SK-N-SH (cell line): ENCODE data around the gene RITA1. TPM values are rescaled to one million over a fixed set of nuclear protein-coding genes. Genes with fewer than 3 reads are reported as not detected.

ENCODE experiments used
- CTCF ChIA-PET: fragments of 300-600, 350-600 bp; formaldehyde crosslinking; extraction: SDS; loops from one replicate; lab custom pipeline; 2021; lab: Yijun Ruan, JAX
- POLR2A ChIA-PET: fragments of 350-600 bp; sonication (Branson Sonifier 250); formaldehyde crosslinking; extraction: SDS; loops from one replicate; lab custom pipeline; 2020; ENCODE audit warnings: antibody characterized with exemption, inconsistent platforms; lab: Yijun Ruan, JAX
- DNase-seq: peaks from one replicate; pipeline ENCODE4 v3.0.0; 2012
- H2AFZ ChIP-seq: fragments of 200-600 bp; sonication (generic); 2 replicates; pipeline ENCODE4 v1.8.1; 2016; ENCODE audit warnings: antibody characterized with exemption, mild to moderate bottlenecking, low read depth
- H3F3A ChIP-seq: fragments of 200-600 bp; sonication (generic); replicated peaks from 2 replicates; pipeline ENCODE3; 2016; ENCODE audit warnings: antibody characterized with exemption, mild to moderate bottlenecking; ENCODE audit not compliant: insufficient read depth
- H3K27ac ChIP-seq, 2 experiments: fragments of 200-500 bp in 1 of 2; fragments of 200-600 bp in 1 of 2; sonication (Bioruptor generic) in 1 of 2; sonication (generic), shearing (Covaris generic) in 1 of 2; 2 replicates each; pipeline versions ENCODE4 v1.5.1 to v1.6.1; 2014 to 2016; ENCODE audit warnings: low read depth in 2 of 2, inconsistent platforms in 1 of 2, low read length in 1 of 2, mild to moderate bottlenecking in 1 of 2, mixed read lengths in 1 of 2
- H3K27me3 ChIP-seq: fragments of 200-600 bp; sonication (generic), shearing (Covaris generic); 2 replicates; pipeline ENCODE4 v1.6.1; 2016; ENCODE audit warnings: mixed run types; ENCODE audit not compliant: insufficient read depth
- H3K36me3 ChIP-seq, 2 experiments: fragments of 200-500 bp in 1 of 2; fragments of 200-600 bp in 1 of 2; sonication (Bioruptor generic) in 1 of 2; sonication (generic) in 1 of 2; replicated peaks in 1 of 2; 2 replicates each; pipeline versions ENCODE3 to v1.5.1; 2014 to 2016; ENCODE audit warnings: low read length in 1 of 2, mild to moderate bottlenecking in 1 of 2; ENCODE audit not compliant: insufficient read depth in 2 of 2, control insufficient read depth in 1 of 2
- H3K4me1 ChIP-seq, 2 experiments: fragments of 200-500 bp in 1 of 2; fragments of 200-600 bp in 1 of 2; sonication (Bioruptor generic) in 1 of 2; sonication (generic), shearing (Covaris generic) in 1 of 2; 2 replicates each; pipeline versions ENCODE4 v1.5.1 to v1.6.1; 2014 to 2016; ENCODE audit warnings: low read depth in 1 of 2, low read length in 1 of 2, mixed run types in 1 of 2; ENCODE audit not compliant: insufficient read depth in 2 of 2, control insufficient read depth in 1 of 2
- H3K4me2 ChIP-seq: fragments of 200-600 bp; sonication (generic), shearing (Covaris generic); 2 replicates; pipeline ENCODE4 v1.6.1; 2017; ENCODE audit warnings: mixed run types
- H3K4me3 ChIP-seq, 2 experiments: fragments of 200-500 bp in 1 of 2; fragments of 200-600 bp in 1 of 2; sonication (Bioruptor generic) in 1 of 2; sonication (generic), shearing (Covaris generic) in 1 of 2; 2 replicates each; pipeline versions ENCODE4 v1.5.1 to v1.8.1; 2014 to 2016; ENCODE audit warnings: low read depth in 2 of 2, inconsistent platforms in 1 of 2, low read length in 1 of 2, mild to moderate bottlenecking in 1 of 2, mixed read lengths in 1 of 2, moderate library complexity in 1 of 2
- H3K79me2 ChIP-seq: fragments of 200-600 bp; sonication (generic); 2 replicates; pipeline ENCODE4 v1.8.1; 2017; ENCODE audit warnings: mild to moderate bottlenecking; ENCODE audit not compliant: insufficient read depth
- H3K9ac ChIP-seq: fragments of 200-600 bp; sonication (generic); 2 replicates; pipeline ENCODE4 v1.6.1; 2017; ENCODE audit warnings: mixed run types
- H3K9me2 ChIP-seq: fragments of 200-600 bp; sonication (generic); 2 replicates; pipeline ENCODE4 v1.6.1; 2017; ENCODE audit warnings: mixed run types
- H3K9me3 ChIP-seq: fragments of 200-600 bp; sonication (generic); 2 replicates; pipeline ENCODE4 v1.6.1; 2017; ENCODE audit warnings: mixed run types, mild to moderate bottlenecking, moderate library complexity
- H4K20me1 ChIP-seq: fragments of 200-600 bp; sonication (generic); 2 replicates; pipeline ENCODE4 v1.6.1; 2017; ENCODE audit warnings: mild to moderate bottlenecking, mixed run types; ENCODE audit not compliant: insufficient read depth
- ELF1 ChIP-seq: IDR thresholded peaks from 2 replicates; pipeline ENCODE4 v1.4.0; 2012
- EZH2phosphoT487 ChIP-seq: fragments of 200-600 bp; sonication (generic); IDR thresholded peaks from 2 replicates; pipeline ENCODE4 v1.6.1; 2017; ENCODE audit warnings: low read depth, mixed run types, mild to moderate bottlenecking, antibody characterized with exemption, moderate library complexity, borderline replicate concordance
- MXI1 ChIP-seq: IDR thresholded peaks from 2 replicates; pipeline ENCODE4 v1.6.1; 2012; ENCODE audit warnings: mild to moderate bottlenecking, low read depth, low read length, improper control_type of control experiment
- NFIC ChIP-seq: IDR thresholded peaks from 2 replicates; pipeline ENCODE4 v1.4.0; 2012; ENCODE audit warnings: borderline replicate concordance
- POLR2AphosphoS5 ChIP-seq: IDR thresholded peaks from 2 replicates; pipeline ENCODE4 v1.6.1; 2012; ENCODE audit warnings: low read depth, low read length
- RAD21 ChIP-seq: IDR thresholded peaks from 2 replicates; pipeline ENCODE4 v1.6.1; 2012; ENCODE audit warnings: mild to moderate bottlenecking, low read length
- RFX5 ChIP-seq: IDR thresholded peaks from 2 replicates; pipeline ENCODE4 v1.6.1; 2012; ENCODE audit warnings: mild to moderate bottlenecking, improper control_type of control experiment, low read length
- SIN3A ChIP-seq: IDR thresholded peaks from 2 replicates; pipeline ENCODE4 v1.6.1; 2012; ENCODE audit warnings: low read depth, mild to moderate bottlenecking, low read length, moderate library complexity, borderline replicate concordance
- SMC3 ChIP-seq: IDR thresholded peaks from 2 replicates; pipeline ENCODE4 v1.6.1; 2012; ENCODE audit warnings: low read depth, low read length, improper control_type of control experiment
- YY1 ChIP-seq: IDR thresholded peaks from 2 replicates; pipeline ENCODE4 v1.4.0; 2012; ENCODE audit warnings: low read depth, mild to moderate bottlenecking
- WGBS: methylation state at CpG from one replicate; pipeline ENCODE4 v1.1.6; 2017; ENCODE audit warnings: low lambda C conversion rate; 5-methylcytosine and 5-hydroxymethylcytosine counted together
- polyA plus RNA-seq, 3 experiments: library from polyadenylated mRNA; depleted of rRNA; stranded (reverse); fragments of >200 nt; gene quantifications; 2 replicates each; pipeline ENCODE4 v1.2.3, GENCODE V29; 2012
- TF ChIP-seq, protein P1 (sequence below): fragments of 200-600 bp; sonication (generic); IDR thresholded peaks from 2 replicates; pipeline ENCODE4 v1.6.1; 2017; ENCODE audit warnings: antibody characterized with exemption, mild to moderate bottlenecking, moderate library complexity
- TF ChIP-seq, protein P2 (sequence below): IDR thresholded peaks from 2 replicates; pipeline ENCODE4; 2012
- TF ChIP-seq, protein P3 (sequence below): IDR thresholded peaks from 2 replicates; pipeline ENCODE4 v1.4.0; 2012; ENCODE audit warnings: low read depth, borderline replicate concordance

RITA1 gene
- polyA plus RNA-seq, 1 of the 3 experiments (the other 2 are of a cell fraction), result 21.1 TPM

DNA sequence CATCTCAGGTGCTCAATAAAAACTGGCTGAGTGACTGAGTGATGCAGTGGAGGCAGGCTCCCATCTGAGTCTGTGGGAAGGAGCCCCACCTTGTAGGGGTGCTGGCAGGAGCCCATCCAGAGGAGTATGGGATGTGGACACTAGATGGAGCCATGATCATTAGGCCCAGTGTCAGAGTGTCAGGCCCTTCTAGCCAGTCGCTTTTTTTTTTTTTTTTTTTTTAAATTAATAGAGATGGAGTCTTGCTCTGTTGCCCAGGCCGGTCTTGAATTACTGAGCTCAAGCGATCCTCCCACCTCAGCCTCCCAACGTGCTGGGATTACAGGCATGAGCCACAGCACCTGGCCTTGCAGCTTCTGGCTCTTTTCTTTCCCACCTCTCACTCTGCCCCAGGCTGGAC is 11.5 kb downstream of the RITA1 start:
- H3K27ac ChIP-seq, result no peak overlapping the region
- H3F3A ChIP-seq, result peaks cover 31% of the 10 kb centered on the region
- DNase-seq, result peak; percentile 92
- H3K79me2 ChIP-seq, result peaks cover 3% of the 10 kb centered on the region; the same call in 1 of the 2 replicates
- TF ChIP-seq, protein P1, sequence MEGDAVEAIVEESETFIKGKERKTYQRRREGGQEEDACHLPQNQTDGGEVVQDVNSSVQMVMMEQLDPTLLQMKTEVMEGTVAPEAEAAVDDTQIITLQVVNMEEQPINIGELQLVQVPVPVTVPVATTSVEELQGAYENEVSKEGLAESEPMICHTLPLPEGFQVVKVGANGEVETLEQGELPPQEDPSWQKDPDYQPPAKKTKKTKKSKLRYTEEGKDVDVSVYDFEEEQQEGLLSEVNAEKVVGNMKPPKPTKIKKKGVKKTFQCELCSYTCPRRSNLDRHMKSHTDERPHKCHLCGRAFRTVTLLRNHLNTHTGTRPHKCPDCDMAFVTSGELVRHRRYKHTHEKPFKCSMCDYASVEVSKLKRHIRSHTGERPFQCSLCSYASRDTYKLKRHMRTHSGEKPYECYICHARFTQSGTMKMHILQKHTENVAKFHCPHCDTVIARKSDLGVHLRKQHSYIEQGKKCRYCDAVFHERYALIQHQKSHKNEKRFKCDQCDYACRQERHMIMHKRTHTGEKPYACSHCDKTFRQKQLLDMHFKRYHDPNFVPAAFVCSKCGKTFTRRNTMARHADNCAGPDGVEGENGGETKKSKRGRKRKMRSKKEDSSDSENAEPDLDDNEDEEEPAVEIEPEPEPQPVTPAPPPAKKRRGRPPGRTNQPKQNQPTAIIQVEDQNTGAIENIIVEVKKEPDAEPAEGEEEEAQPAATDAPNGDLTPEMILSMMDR, result peak; percentile 77
- TF ChIP-seq, protein P2, sequence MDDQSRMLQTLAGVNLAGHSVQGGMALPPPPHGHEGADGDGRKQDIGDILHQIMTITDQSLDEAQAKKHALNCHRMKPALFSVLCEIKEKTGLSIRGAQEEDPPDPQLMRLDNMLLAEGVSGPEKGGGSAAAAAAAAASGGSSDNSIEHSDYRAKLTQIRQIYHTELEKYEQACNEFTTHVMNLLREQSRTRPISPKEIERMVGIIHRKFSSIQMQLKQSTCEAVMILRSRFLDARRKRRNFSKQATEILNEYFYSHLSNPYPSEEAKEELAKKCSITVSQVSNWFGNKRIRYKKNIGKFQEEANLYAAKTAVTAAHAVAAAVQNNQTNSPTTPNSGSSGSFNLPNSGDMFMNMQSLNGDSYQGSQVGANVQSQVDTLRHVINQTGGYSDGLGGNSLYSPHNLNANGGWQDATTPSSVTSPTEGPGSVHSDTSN, result 0 out of 2 replicates have a peak, but pooled peaks have one; percentile 13
- TF ChIP-seq RFX5 (0 out of 2 replicates have a peak, but pooled peaks have one; percentile 20), POLR2AphosphoS5 (no peak), SMC3 (peak; percentile 78), SIN3A (0 out of 2 replicates have a peak, but pooled peaks have one; percentile 45), MXI1 (no peak), RAD21 (peak; percentile 87), EZH2phosphoT487 (no peak), ELF1 (no peak), YY1 (no peak), NFIC (0 out of 2 replicates have a peak, but pooled peaks have one; percentile 21)
- TF ChIP-seq, protein P3, sequence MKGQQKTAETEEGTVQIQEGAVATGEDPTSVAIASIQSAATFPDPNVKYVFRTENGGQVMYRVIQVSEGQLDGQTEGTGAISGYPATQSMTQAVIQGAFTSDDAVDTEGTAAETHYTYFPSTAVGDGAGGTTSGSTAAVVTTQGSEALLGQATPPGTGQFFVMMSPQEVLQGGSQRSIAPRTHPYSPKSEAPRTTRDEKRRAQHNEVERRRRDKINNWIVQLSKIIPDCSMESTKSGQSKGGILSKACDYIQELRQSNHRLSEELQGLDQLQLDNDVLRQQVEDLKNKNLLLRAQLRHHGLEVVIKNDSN, result no peak
- no peaks in the 10 kb centered on the region for H3K9me2 ChIP-seq
- H3K27me3 ChIP-seq, result no peaks in the 10 kb centered on the region
- H3K4me3 ChIP-seq, result no peak overlapping the region; a peak in 1 of 4 replicates
- H3K36me3 ChIP-seq, result peaks cover 2 to 7% of the 10 kb centered on the region in 2 experiments
- no peak overlapping the region for H3K9ac ChIP-seq
- CTCF ChIA-PET, result interaction anchor here (0.6 to 4.5 kb wide), 12 partner anchors 9 to 715 kb away, joined by 3 to 42 read pairs (median 4); partner anchors contain the start of genes RITA1 and SDSL
- H2AFZ ChIP-seq, result 0 out of 2 replicates have a peak overlapping the region, but pooled peaks have one; percentile 35
- H4K20me1 ChIP-seq, result no peaks in the 10 kb centered on the region
- POLR2A ChIA-PET, result interaction anchor here (0.6 to 0.7 kb wide), 2 partner anchors 48 to 166 kb away, joined by 4 read pairs; no protein-coding TSS in a partner anchor
- H3K4me1 ChIP-seq, result peaks cover 15 to 28% of the 10 kb centered on the region in 2 experiments; a peak in 3 of 4 replicates
- H3K9me3 ChIP-seq, result no peaks in the 10 kb centered on the region
- WGBS, result 0% methylated on average over 4 of the region's 4 CpGs
- H3K4me2 ChIP-seq, result no peak overlapping the region
